Measurements from ENCODE around the gene CDH22. TPM values are rescaled to one million over a fixed set of nuclear protein-coding genes. Genes with fewer than 3 reads are reported as not detected.

CDH22 gene
- total RNA-seq, 3 donors from 2014 or later (not counting 1 experiment from before 2014, with no cell fraction given) = not detected

- no peaks in the 10 kb centered on the region for H3K36me3 ChIP-seq (ENCODE audit: control insufficient read depth, insufficient read depth, low read length)
- H3K4me3 ChIP-seq (ENCODE audit: low read length) = no peak overlapping the region
- Mint-ChIP-seq H3K27ac (no peak overlapping the region), H3K36me3 (no peaks in the 10 kb centered on the region), H3K4me3 (no peak overlapping the region), H3K27me3 (ENCODE audit: low read depth in 2 of 2) (peaks cover 35 to 49% of the 10 kb centered on the region in 2 donors), H3K4me1 (peaks cover 0 to 7% of the 10 kb centered on the region in 2 donors), H3K9me3 (no peaks in the 10 kb centered on the region)
- peaks cover 14% of the 10 kb centered on the region for H3K27me3 ChIP-seq (ENCODE audit: control insufficient read depth, insufficient read depth, low read length)
- DNase-seq = no peak
- WGBS (ENCODE audit: insufficient coverage) = 52% methylated on average over 6 of the region's 6 CpGs
- intact Hi-C loops (cut with micrococcal nuclease) = no loop called here
- ATAC-seq = no peak
- TF ChIP-seq CTCF (IDR thresholded peaks at IDR 0.05) = no peak
- H3K9me3 ChIP-seq (ENCODE audit: control insufficient read depth, insufficient read depth, low read length) = no peaks in the 10 kb centered on the region
- no peak overlapping the region for H3K27ac ChIP-seq (ENCODE audit: low read length)
- peaks cover 4% of the 10 kb centered on the region for H3K4me1 ChIP-seq (ENCODE audit: control insufficient read depth, insufficient read depth, low read length)
These were observed 135.8 kb downstream of the CDH22 start for GRCh38 chr20:46172455-46172854.

- H3K9me3 Mint-ChIP-seq = no peaks in the 10 kb centered on the region
- intact Hi-C loops (cut with micrococcal nuclease) = no loop called here
- no peak for TF ChIP-seq CTCF (IDR thresholded peaks at IDR 0.05)
- Histone ChIP-seq H3K27ac (ENCODE audit: low read length) (no peak overlapping the region), H3K4me3 (ENCODE audit: low read length) (no peak overlapping the region), H3K27me3 (ENCODE audit: control insufficient read depth, insufficient read depth, low read length) (peaks cover 14% of the 10 kb centered on the region), H3K36me3 (ENCODE audit: control insufficient read depth, insufficient read depth, low read length) (no peaks in the 10 kb centered on the region), H3K9me3 (ENCODE audit: control insufficient read depth, insufficient read depth, low read length) (no peaks in the 10 kb centered on the region), H3K4me1 (ENCODE audit: control insufficient read depth, insufficient read depth, low read length) (peaks cover 4% of the 10 kb centered on the region)
- H3K36me3 Mint-ChIP-seq = no peaks in the 10 kb centered on the region
- DNase-seq (no peak), ATAC-seq (no peak)
- 67% methylated on average over 5 of the region's 5 CpGs for WGBS (ENCODE audit: insufficient coverage)
- H3K27me3 Mint-ChIP-seq (ENCODE audit: low read depth in 2 of 2) = peaks cover 35 to 48% of the 10 kb centered on the region in 2 donors
- no peak overlapping the region for H3K27ac Mint-ChIP-seq
- no peak overlapping the region for H3K4me3 Mint-ChIP-seq
- H3K4me1 Mint-ChIP-seq = peaks cover 0 to 7% of the 10 kb centered on the region in 2 donors
These were observed 136.4 kb downstream of the CDH22 start for GRCh38 chr20:46171909-46172308.

GRCh38 chr20:46171476-46171875, 136.8 kb downstream of the CDH22 start:
- Mint-ChIP-seq H3K27me3 (ENCODE audit: low read depth in 2 of 2) (peaks cover 37 to 46% of the 10 kb centered on the region in 2 donors), H3K27ac (no peak overlapping the region), H3K9me3 (no peaks in the 10 kb centered on the region), H3K4me1 (peaks cover 0 to 7% of the 10 kb centered on the region in 2 donors), H3K36me3 (no peaks in the 10 kb centered on the region), H3K4me3 (no peak overlapping the region)
- no peak for TF ChIP-seq CTCF (IDR thresholded peaks at IDR 0.05)
- DNase-seq (no peak), ATAC-seq (no peak)
- 60% methylated on average over 2 of the region's 2 CpGs for WGBS (ENCODE audit: insufficient coverage)
- Histone ChIP-seq H3K27me3 (ENCODE audit: control insufficient read depth, insufficient read depth, low read length) (peaks cover 14% of the 10 kb centered on the region), H3K9me3 (ENCODE audit: control insufficient read depth, insufficient read depth, low read length) (no peaks in the 10 kb centered on the region), H3K4me1 (ENCODE audit: control insufficient read depth, insufficient read depth, low read length) (peaks cover 4% of the 10 kb centered on the region), H3K36me3 (ENCODE audit: control insufficient read depth, insufficient read depth, low read length) (no peaks in the 10 kb centered on the region), H3K27ac (ENCODE audit: low read length) (no peak overlapping the region), H3K4me3 (ENCODE audit: low read length) (no peak overlapping the region)
- intact Hi-C loops (cut with micrococcal nuclease) = no loop called here
